A549 (cell line): ENCODE measurements around the gene AGTRAP. TPM values are rescaled to one million over a fixed set of nuclear protein-coding genes. Genes with fewer than 3 reads are reported as not detected.

Experiments
- ATAC-seq, 2 experiments: fragments of 200-7000 bp in 1 of 2; fragments of >200 bp in 1 of 2; cut with Nextera tagmentation in 1 of 2; cut with Tn5 transposase in 1 of 2; 3 replicates each; pipeline versions ENCODE4 v1.8.0 to v1.9.1; 2018 to 2020; ENCODE audit warnings: mild to moderate bottlenecking in 1 of 2, moderate library complexity in 1 of 2
- CTCF ChIA-PET: fragments of 300-600 bp; sonication (Branson Sonifier 250); formaldehyde crosslinking; extraction: SDS; loops from one replicate; lab custom pipeline; 2021; ENCODE audit warnings: antibody characterized with exemption, inconsistent platforms; lab: Yijun Ruan, JAX
- POLR2A ChIA-PET: fragments of 350-600 bp; formaldehyde crosslinking; extraction: SDS; loops from one replicate; lab custom pipeline; 2021; ENCODE audit warnings: antibody characterized with exemption, inconsistent platforms; lab: Yijun Ruan, JAX
- DNase-seq, 2 experiments: peaks; one replicate each; pipeline versions ENCODE4 v3.0.0 to v3.0.0-alpha.2; 2011 to 2016; ENCODE audit warnings: low read depth in 1 of 2, low spot score in 1 of 2
- FAIRE-seq: peaks from 2 replicates; lab custom pipeline; 2011; peaks lifted over from hg19 to GRCh38; lab: Jason Lieb, UNC
- H3K27ac ChIP-seq, 2 experiments: fragments of >200 bp; sonication (Bioruptor Twin); formaldehyde crosslinking; 3 replicates each; pipeline ENCODE4 v1.5.1; 2016 to 2017
- H3K4me1 ChIP-seq: fragments of >200 bp; sonication (Bioruptor Twin); formaldehyde crosslinking; 3 replicates; pipeline ENCODE4 v1.6.1; 2016
- H3K4me2 ChIP-seq: fragments of >200 bp; sonication (Bioruptor Twin); formaldehyde crosslinking; 3 replicates; pipeline ENCODE4 v1.6.1; 2016
- H3K4me3 ChIP-seq: fragments of >200 bp; sonication (Bioruptor Twin); formaldehyde crosslinking; 3 replicates; pipeline ENCODE4 v1.5.1; 2016
- H3K9me3 ChIP-seq: fragments of >200 bp; sonication (Bioruptor Twin); formaldehyde crosslinking; 3 replicates; pipeline ENCODE4 v1.6.1; 2016
- BCL3 ChIP-seq: fragments of >200 bp; sonication (Bioruptor Twin); formaldehyde crosslinking; IDR thresholded peaks from 3 replicates; pipeline ENCODE4 v1.6.1; 2016
- BHLHE40 ChIP-seq: IDR thresholded peaks from 2 replicates; pipeline ENCODE4 v1.6.1; 2012; ENCODE audit warnings: low read depth, low read length, inconsistent platforms
- CBX2 ChIP-seq: fragments of 200-600 bp; sonication (generic); IDR thresholded peaks from 2 replicates; pipeline ENCODE4 v1.6.1; 2016; ENCODE audit warnings: low read depth, mild to moderate bottlenecking, borderline replicate concordance
- EHF ChIP-seq: fragments of 250-450 bp; sonication (Bioruptor Pico); IDR thresholded peaks from 2 replicates; pipeline ENCODE4 v1.5.0; 2020; ENCODE audit warnings: mild to moderate bottlenecking
- ESRRA ChIP-seq: fragments of 150-350 bp; IDR thresholded peaks from 2 replicates; pipeline ENCODE4 v1.6.1; 2014; ENCODE audit warnings: mild to moderate bottlenecking, low read length, borderline replicate concordance
- FOSL2 ChIP-seq, 2 experiments: fragments of 450-650 bp in 1 of 2; fragments of >200 bp in 1 of 2; sonication (Bioruptor Twin) in 1 of 2; formaldehyde crosslinking; IDR thresholded peaks; 2 replicates each; pipeline versions ENCODE4 v1.5.0 to v1.6.1; 2016 to 2020; ENCODE audit warnings: mild to moderate bottlenecking in 1 of 2, moderate library complexity in 1 of 2
- FOXS1 ChIP-seq: fragments of 250-450 bp; sonication (Bioruptor Pico); IDR thresholded peaks from 2 replicates; pipeline ENCODE4 v1.5.0; 2020; ENCODE audit warnings: mild to moderate bottlenecking, moderate library complexity
- HES2 ChIP-seq: fragments of >200 bp; sonication (Bioruptor Twin); formaldehyde crosslinking; IDR thresholded peaks from 2 replicates; pipeline ENCODE4 v1.6.1; 2016
- HMGXB4 ChIP-seq: fragments of 250-450 bp; sonication (Bioruptor Pico); IDR thresholded peaks from 2 replicates; pipeline ENCODE4 v1.5.0; 2021; ENCODE audit warnings: mild to moderate bottlenecking, moderate library complexity, borderline replicate concordance
- HOXA7 ChIP-seq: fragments of 250-450 bp; sonication (Bioruptor Pico); IDR thresholded peaks from 2 replicates; pipeline ENCODE4 v1.5.0; 2020; ENCODE audit warnings: mild to moderate bottlenecking, moderate library complexity
- HOXB13 ChIP-seq: fragments of 250-450 bp; sonication (Bioruptor Pico); IDR thresholded peaks from 2 replicates; pipeline ENCODE4 v1.5.0; 2020; ENCODE audit warnings: low read depth, mild to moderate bottlenecking, moderate library complexity
- HOXB5 ChIP-seq: fragments of 250-450 bp; sonication (Bioruptor Pico); IDR thresholded peaks from 2 replicates; pipeline ENCODE4 v1.5.0; 2020; ENCODE audit warnings: mild to moderate bottlenecking, moderate library complexity
- JUN ChIP-seq, 2 experiments: fragments of >200 bp; sonication (Bioruptor Twin); formaldehyde crosslinking; IDR thresholded peaks; 2 replicates in 1 of 2; 3 replicates in 1 of 2; pipeline ENCODE4 v1.6.1; 2016 to 2017
- KDM1A ChIP-seq: fragments of 200-600 bp; sonication (generic); IDR thresholded peaks from 2 replicates; pipeline ENCODE4 v1.6.1; 2016; ENCODE audit warnings: low read depth, mild to moderate bottlenecking
- MAFK ChIP-seq: fragments of 450-650 bp; IDR thresholded peaks from 2 replicates; pipeline ENCODE4 v1.6.1; 2014; ENCODE audit not compliant: partially characterized antibody
- MAX ChIP-seq: IDR thresholded peaks from 2 replicates; pipeline ENCODE4 v1.6.1; 2012
- MAZ ChIP-seq: fragments of 150-350 bp; IDR thresholded peaks from 2 replicates; pipeline ENCODE4 v1.6.1; 2014; ENCODE audit warnings: antibody characterized with exemption, low read depth, low read length, borderline replicate concordance
- NR3C1 ChIP-seq: fragments of >200 bp; sonication (Bioruptor Twin); formaldehyde crosslinking; IDR thresholded peaks from 3 replicates; pipeline ENCODE4 v1.6.1; 2017
- RAD21 ChIP-seq, 2 experiments: fragments of >200 bp in 1 of 2; sonication (Bioruptor Twin) in 1 of 2; formaldehyde crosslinking in 1 of 2; IDR thresholded peaks in 1 of 2; conservative IDR thresholded peaks in 1 of 2; 2 replicates in 1 of 2; 3 replicates in 1 of 2; pipeline ENCODE4 v1.6.1; 2012 to 2018; ENCODE audit warnings: inconsistent platforms in 1 of 2
- SREBF2 ChIP-seq: fragments of 450-650 bp; IDR thresholded peaks from 2 replicates; pipeline ENCODE4 v1.6.1; 2014; ENCODE audit warnings: mild to moderate bottlenecking, moderate library complexity
- TFCP2L1 ChIP-seq: fragments of 250-450 bp; sonication (Bioruptor Pico); IDR thresholded peaks from 2 replicates; pipeline ENCODE4 v1.5.0; 2021; ENCODE audit warnings: mild to moderate bottlenecking
- TP53 ChIP-seq: fragments of 250-450 bp; sonication (Bioruptor Pico); IDR thresholded peaks from 2 replicates; pipeline ENCODE4 v1.5.0; 2021; ENCODE audit warnings: mild to moderate bottlenecking, moderate library complexity
- ZC3H11A ChIP-seq: fragments of 450-650 bp; IDR thresholded peaks from 2 replicates; pipeline ENCODE4 v1.6.1; 2014; ENCODE audit warnings: antibody characterized with exemption, mild to moderate bottlenecking
- WGBS: methylation state at CpG from one replicate; pipeline ENCODE4 v1.1.6; 2017; ENCODE audit errors: missing lambda C conversion rate; 5-methylcytosine and 5-hydroxymethylcytosine counted together
- polyA plus RNA-seq, 4 experiments: library from polyadenylated mRNA; depleted of rRNA in 3 of 4; stranded (reverse); fragments of >200 nt; fragmentation: RNase III in 1 of 4; extraction: RNeasy Plus Mini Kit Qiagen cat#74134 plus additional on column Dnase treatment in 1 of 4; gene quantifications; 2 replicates in 3 of 4; 3 replicates in 1 of 4; pipeline ENCODE4 v1.2.3, GENCODE V29; 2011 to 2017

The AGTRAP gene
- polyA plus RNA-seq, 2 of the 4 experiments (the other 2 are of a cell fraction), result 26.9 to 57.5 TPM

- no peak for TF ChIP-seq TFCP2L1
- no peak for TF ChIP-seq BHLHE40
- no peak for TF ChIP-seq SREBF2
These were observed 8.4 kb downstream of the AGTRAP start (continued) for GRCh38 chr1:11744287-11744686.

- ATAC-seq, result no peak
- FAIRE-seq, result no peak
- H3K4me2 ChIP-seq, result no peak overlapping the region
- no peak for DNase-seq
- ChIA-PET POLR2A (no interaction called here), CTCF (no interaction called here)
- no peaks in the 10 kb centered on the region for H3K9me3 ChIP-seq
- TF ChIP-seq MAZ (no peak), BCL3 (no peak), EHF (CRISPR knock-in tag) (no peak), JUN (IDR thresholded peaks at IDR 0.05) (no peak), KDM1A (no peak), HOXA7 (CRISPR knock-in tag) (no peak), MAFK (no peak), SREBF2 (no peak), ZC3H11A (no peak), HOXB5 (no peak)
- H3K4me3 ChIP-seq, result no peak overlapping the region
- no peak overlapping the region for H3K27ac ChIP-seq
- 79% methylated on average over 6 of the region's 6 CpGs for WGBS
- H3K4me1 ChIP-seq, result no peaks in the 10 kb centered on the region; the same call in 2 of the 3 replicates
These were observed 10.2 kb downstream of the AGTRAP start for GRCh38 chr1:11746092-11746491.

GRCh38 chr1:11746795-11747487, 11.0 kb downstream of the AGTRAP start:
- ChIA-PET CTCF (no interaction called here), POLR2A (no interaction called here)
- Histone ChIP-seq H3K4me2 (no peak overlapping the region), H3K4me3 (no peak overlapping the region), H3K27ac (no peak overlapping the region), H3K9me3 (no peaks in the 10 kb centered on the region), H3K4me1 (no peaks in the 10 kb centered on the region; the same call in 2 of the 3 replicates)
- TF ChIP-seq CBX2, result no peak
- TF ChIP-seq TP53 (CRISPR knock-in tag), result no peak
- no peak for TF ChIP-seq RAD21 (conservative IDR thresholded peaks at IDR 0.05 in 1 of 2, IDR thresholded peaks at IDR 0.05 in 1 of 2)
- no peak for TF ChIP-seq HMGXB4 (CRISPR knock-in tag)
- no peak for TF ChIP-seq NR3C1
- no peak for TF ChIP-seq MAX
- TF ChIP-seq ESRRA, result no peak
- TF ChIP-seq FOSL2 (IDR thresholded peaks at IDR 0.05), result no peak
- TF ChIP-seq FOSL2 (CRISPR knock-in tag; IDR thresholded peaks at IDR 0.05), result no peak
- no peak for TF ChIP-seq JUN (IDR thresholded peaks at IDR 0.05)
- TF ChIP-seq BHLHE40, result no peak
- TF ChIP-seq HES2, result no peak
- TF ChIP-seq KDM1A, result no peak
- TF ChIP-seq HOXB13 (CRISPR knock-in tag), result no peak
- no peak for TF ChIP-seq EHF (CRISPR knock-in tag)
- TF ChIP-seq FOXS1 (CRISPR knock-in tag), result no peak
- WGBS, result 91% methylated on average over 17 of the region's 20 CpGs
- ATAC-seq (no peak), FAIRE-seq (no peak), DNase-seq (no peak)
